Loucy (cell line): ENCODE results near the gene BRINP3.

ENCODE experiments used
- H2AFZ ChIP-seq: fragments of 200-600 bp; sonication (generic); 2 replicates; pipeline ENCODE4 v1.6.0; 2016; ENCODE audit warnings: antibody characterized with exemption, mild to moderate bottlenecking, low read length, moderate library complexity
- H3F3A ChIP-seq: fragments of 200-600 bp; 2 replicates; pipeline ENCODE4 v1.6.0; 2016; ENCODE audit warnings: antibody characterized with exemption, low read depth, mild to moderate bottlenecking
- H3K27me3 ChIP-seq: fragments of 200-600 bp; sonication (generic); 2 replicates; pipeline ENCODE4 v1.6.1; 2014; ENCODE audit warnings: low read length, mild to moderate bottlenecking; ENCODE audit not compliant: insufficient read depth, poor library complexity, severe bottlenecking
- H3K36me3 ChIP-seq: fragments of 200-600 bp; sonication (generic); 2 replicates; pipeline ENCODE4 v1.6.1; 2016; ENCODE audit warnings: low read length; ENCODE audit not compliant: insufficient read depth
- H3K4me1 ChIP-seq: fragments of 200-600 bp; sonication (generic); 2 replicates; pipeline ENCODE4 v1.5.1; 2014; ENCODE audit warnings: low read length, mild to moderate bottlenecking; ENCODE audit not compliant: insufficient read depth, poor library complexity, severe bottlenecking
- H3K4me2 ChIP-seq: fragments of 200-600 bp; sonication (generic); 2 replicates; pipeline ENCODE4 v1.6.0; 2014; ENCODE audit warnings: antibody characterized with exemption, low read length, low read depth, mild to moderate bottlenecking; ENCODE audit not compliant: poor library complexity, severe bottlenecking
- H3K4me3 ChIP-seq: fragments of 200-600 bp; sonication (generic); 2 replicates; pipeline ENCODE4 v1.5.1; 2014; ENCODE audit warnings: low read length, mild to moderate bottlenecking, mixed read lengths; ENCODE audit not compliant: poor library complexity, severe bottlenecking
- H3K79me2 ChIP-seq: fragments of 200-600 bp; sonication (generic); 2 replicates; pipeline ENCODE4 v1.6.1; 2014; ENCODE audit warnings: low read length; ENCODE audit not compliant: insufficient read depth
- H3K9ac ChIP-seq: fragments of 200-600 bp; sonication (generic); 2 replicates; pipeline ENCODE4 v1.6.0; 2014; ENCODE audit warnings: mild to moderate bottlenecking, low read depth, low read length, moderate library complexity; ENCODE audit not compliant: poor library complexity, severe bottlenecking
- H3K9me2 ChIP-seq: fragments of 200-600 bp; sonication (generic); replicated peaks from 2 replicates; pipeline ENCODE4 v1.6.1; 2016; ENCODE audit warnings: low read depth, low read length, mixed read lengths
- H3K9me3 ChIP-seq: fragments of 200-600 bp; sonication (generic); 2 replicates; pipeline ENCODE4 v1.6.1; 2014; ENCODE audit warnings: mild to moderate bottlenecking, antibody characterized with exemption, low read length, low read depth; ENCODE audit not compliant: insufficient read depth
- H4K20me1 ChIP-seq: fragments of 200-600 bp; sonication (generic); 2 replicates; pipeline ENCODE4 v1.6.0; 2014; ENCODE audit warnings: antibody characterized with exemption, low read length, mild to moderate bottlenecking; ENCODE audit not compliant: insufficient read depth, poor library complexity, severe bottlenecking
- EZH2phosphoT487 ChIP-seq: fragments of 200-600 bp; IDR thresholded peaks from 2 replicates; pipeline ENCODE4 v1.6.1; 2018; ENCODE audit warnings: antibody characterized with exemption, mild to moderate bottlenecking, moderate library complexity, borderline replicate concordance
- TF ChIP-seq, protein P1 (sequence below): fragments of 200-600 bp; sonication (generic); conservative IDR thresholded peaks from 2 replicates; pipeline ENCODE4 v1.5.1; 2014; ENCODE audit warnings: mild to moderate bottlenecking, antibody characterized with exemption, low read length

BRINP3 gene

DNA sequence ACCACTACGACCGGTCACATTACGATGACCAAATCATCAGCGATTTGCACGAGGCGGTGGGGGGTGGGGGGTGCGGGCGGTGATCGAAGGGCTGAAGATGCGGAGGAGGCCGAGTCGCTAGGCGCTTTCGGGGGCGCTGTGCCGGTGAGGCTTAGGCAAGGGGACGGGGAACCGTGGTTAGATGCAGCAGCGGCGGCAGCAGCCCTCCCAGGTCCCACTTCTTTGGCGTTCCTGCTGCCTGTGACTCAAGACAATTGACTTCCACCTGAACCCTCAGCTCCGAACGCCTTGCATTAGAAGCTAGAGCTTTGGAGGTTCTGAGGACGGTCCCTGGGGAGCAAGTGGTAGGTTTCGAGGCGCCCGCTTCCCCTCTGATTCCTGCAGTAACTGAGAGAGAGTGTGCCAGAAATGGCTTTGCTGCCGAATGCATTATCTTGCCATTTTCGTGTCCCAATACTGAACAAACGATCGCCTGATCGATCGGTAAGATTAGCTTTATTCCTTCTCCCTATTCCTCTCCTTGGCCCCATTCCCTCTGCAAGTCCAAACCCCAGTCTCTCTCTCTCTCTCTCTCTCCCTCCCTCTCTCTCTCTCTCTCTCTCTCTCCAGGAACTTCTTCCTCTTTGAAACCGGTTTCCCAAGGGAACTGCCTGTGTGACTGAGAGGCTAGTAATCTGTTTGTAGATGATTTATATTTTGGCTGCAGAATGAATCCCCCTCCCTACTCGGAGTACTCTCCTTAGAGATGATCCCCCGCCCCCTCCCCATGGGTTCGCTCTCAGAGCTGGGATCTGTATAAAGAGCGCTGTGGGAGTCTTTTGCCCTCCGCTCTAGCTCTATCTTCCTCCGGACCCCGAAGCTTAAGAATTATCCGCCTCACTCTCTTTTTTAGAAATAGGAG is 735 bp upstream of the BRINP3 start:
- Histone ChIP-seq H3K9ac (no peak overlapping the region), H3K27me3 (no peaks in the 10 kb centered on the region), H3K4me1 (no peaks in the 10 kb centered on the region), H2AFZ (no peak overlapping the region), H3F3A (no peaks in the 10 kb centered on the region), H3K36me3 (no peaks in the 10 kb centered on the region), H3K9me3 (no peaks in the 10 kb centered on the region), H3K4me2 (no peak overlapping the region), H3K9me2 (no peaks in the 10 kb centered on the region), H3K79me2 (no peaks in the 10 kb centered on the region), H3K4me3 (no peak overlapping the region), H4K20me1 (no peaks in the 10 kb centered on the region)
- no peak for TF ChIP-seq EZH2phosphoT487
- TF ChIP-seq, protein P1, sequence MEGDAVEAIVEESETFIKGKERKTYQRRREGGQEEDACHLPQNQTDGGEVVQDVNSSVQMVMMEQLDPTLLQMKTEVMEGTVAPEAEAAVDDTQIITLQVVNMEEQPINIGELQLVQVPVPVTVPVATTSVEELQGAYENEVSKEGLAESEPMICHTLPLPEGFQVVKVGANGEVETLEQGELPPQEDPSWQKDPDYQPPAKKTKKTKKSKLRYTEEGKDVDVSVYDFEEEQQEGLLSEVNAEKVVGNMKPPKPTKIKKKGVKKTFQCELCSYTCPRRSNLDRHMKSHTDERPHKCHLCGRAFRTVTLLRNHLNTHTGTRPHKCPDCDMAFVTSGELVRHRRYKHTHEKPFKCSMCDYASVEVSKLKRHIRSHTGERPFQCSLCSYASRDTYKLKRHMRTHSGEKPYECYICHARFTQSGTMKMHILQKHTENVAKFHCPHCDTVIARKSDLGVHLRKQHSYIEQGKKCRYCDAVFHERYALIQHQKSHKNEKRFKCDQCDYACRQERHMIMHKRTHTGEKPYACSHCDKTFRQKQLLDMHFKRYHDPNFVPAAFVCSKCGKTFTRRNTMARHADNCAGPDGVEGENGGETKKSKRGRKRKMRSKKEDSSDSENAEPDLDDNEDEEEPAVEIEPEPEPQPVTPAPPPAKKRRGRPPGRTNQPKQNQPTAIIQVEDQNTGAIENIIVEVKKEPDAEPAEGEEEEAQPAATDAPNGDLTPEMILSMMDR = no peak

DNA sequence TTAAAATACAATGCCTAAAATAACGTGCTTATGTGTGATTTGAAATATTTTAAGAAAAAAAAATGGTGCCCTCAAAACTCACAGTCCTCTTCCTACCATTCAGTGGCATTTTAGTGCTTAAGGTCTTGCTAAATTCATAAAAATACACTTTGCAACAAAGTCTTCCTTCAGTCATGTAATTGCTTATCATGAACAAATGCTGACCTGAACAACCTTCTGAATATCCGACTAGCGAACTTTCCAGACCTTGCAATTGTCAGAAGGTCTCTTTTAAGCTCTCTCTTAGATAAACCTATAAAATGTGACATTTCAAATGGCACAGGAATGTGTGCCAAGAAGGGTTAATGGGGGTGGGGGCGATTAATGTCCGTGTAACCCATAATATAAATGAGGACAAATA is 858 bp downstream of the BRINP3 start:
- no peak overlapping the region for H3K4me3 ChIP-seq
- no peaks in the 10 kb centered on the region for H4K20me1 ChIP-seq
- H3K9me2 ChIP-seq = no peaks in the 10 kb centered on the region
- no peaks in the 10 kb centered on the region for H3K36me3 ChIP-seq
- no peaks in the 10 kb centered on the region for H3F3A ChIP-seq
- H3K79me2 ChIP-seq = no peaks in the 10 kb centered on the region
- H3K9ac ChIP-seq = no peak overlapping the region
- no peak for TF ChIP-seq EZH2phosphoT487
- TF ChIP-seq, protein P1 = no peak
- H2AFZ ChIP-seq = no peak overlapping the region
- H3K27me3 ChIP-seq = no peaks in the 10 kb centered on the region
- no peak overlapping the region for H3K4me2 ChIP-seq
- H3K4me1 ChIP-seq = no peaks in the 10 kb centered on the region
- no peaks in the 10 kb centered on the region for H3K9me3 ChIP-seq

DNA sequence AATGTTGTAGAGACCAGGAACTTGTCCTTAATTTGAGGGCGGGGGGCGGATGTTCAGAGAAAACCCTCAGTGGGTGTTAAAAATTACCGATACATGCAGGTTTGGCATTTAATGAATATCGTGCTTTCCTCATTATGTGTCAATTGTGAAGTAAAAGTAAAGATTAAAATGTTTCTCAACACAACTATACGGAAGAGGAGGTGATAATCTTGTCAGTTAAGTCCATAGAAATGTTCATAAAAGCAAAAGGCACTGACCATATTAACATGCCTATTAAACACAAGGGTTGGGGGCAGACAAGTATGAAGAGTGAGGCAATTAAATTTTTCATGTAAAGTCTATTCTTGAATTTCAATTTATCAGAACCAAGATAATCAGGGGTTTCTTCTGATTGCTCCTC is 1.3 kb downstream of the BRINP3 start:
- TF ChIP-seq, protein P1 = no peak
- no peak for TF ChIP-seq EZH2phosphoT487
- no peaks in the 10 kb centered on the region for H4K20me1 ChIP-seq
- no peak overlapping the region for H3K4me3 ChIP-seq
- H2AFZ ChIP-seq = no peak overlapping the region
- no peaks in the 10 kb centered on the region for H3K79me2 ChIP-seq
- H3K9me2 ChIP-seq = no peaks in the 10 kb centered on the region
- no peaks in the 10 kb centered on the region for H3F3A ChIP-seq
- no peaks in the 10 kb centered on the region for H3K36me3 ChIP-seq
- no peaks in the 10 kb centered on the region for H3K4me1 ChIP-seq
- no peaks in the 10 kb centered on the region for H3K27me3 ChIP-seq
- no peak overlapping the region for H3K9ac ChIP-seq
- no peaks in the 10 kb centered on the region for H3K9me3 ChIP-seq
- H3K4me2 ChIP-seq = no peak overlapping the region
